Activated B cell treated with CpG ODN at 0.5 μM for 24 hours (primary cell): ENCODE data around the gene RIBC2. TPM values are rescaled to one million over a fixed set of nuclear protein-coding genes. Genes with fewer than 3 reads are reported as not detected.

Experiments
- ATAC-seq: fragments of 200-7000 bp; cut with Tn5 transposase; one replicate; pipeline ENCODE4 v1.10.0; 2021; ENCODE audit warnings: low read depth, mild to moderate bottlenecking, moderate library complexity
- CTCF ChIA-PET: fragments of 350-600 bp; sonication (Branson Sonifier 250); formaldehyde crosslinking; loops from one replicate; lab custom pipeline; 2021; ENCODE audit warnings: antibody characterized with exemption; lab: Charles Lee
- POLR2A ChIA-PET: fragments of 350-600 bp; sonication (Branson Sonifier 250); formaldehyde crosslinking; loops from one replicate; lab custom pipeline; 2021; ENCODE audit warnings: antibody characterized with exemption; lab: Charles Lee
- DNase-seq: peaks from one replicate; pipeline ENCODE4 v3.0.0; 2022
- H3K27ac Mint-ChIP-seq: one replicate; pipeline ENCODE4 v1.8.0; 2020; ENCODE audit warnings: mixed read lengths
- H3K27me3 Mint-ChIP-seq: one replicate; pipeline ENCODE4 v1.8.0; 2021; ENCODE audit warnings: mixed read lengths
- H3K36me3 Mint-ChIP-seq: one replicate; pipeline ENCODE4 v1.8.0; 2021; ENCODE audit warnings: low read depth, mixed read lengths
- H3K4me1 Mint-ChIP-seq: one replicate; pipeline ENCODE4 v1.8.0; 2021; ENCODE audit warnings: mixed read lengths
- H3K4me3 Mint-ChIP-seq: one replicate; pipeline ENCODE4 v1.8.0; 2020; ENCODE audit warnings: mild to moderate bottlenecking, mixed read lengths
- H3K9me3 Mint-ChIP-seq: one replicate; pipeline ENCODE4 v1.8.0; 2020; ENCODE audit warnings: mixed read lengths
- intact Hi-C: fragments of 100-400 bp; cut with micrococcal nuclease; formaldehyde crosslinking; loops from one replicate; pipeline ENCODE4 v1.15.1; 2024
- total RNA-seq: library from RNA; stranded (reverse); gene quantifications from 2 replicates; pipeline ENCODE4 v1.2.3, GENCODE V29; 2022
- TF ChIP-seq, protein P1 (sequence below): fragments of 200-600 bp; IDR thresholded peaks from one replicate; pipeline ENCODE4 v1.8.0; 2022; ENCODE audit warnings: antibody characterized with exemption, mild to moderate bottlenecking

Gene RIBC2
- total RNA-seq, 1 donor from 2014 or later: 0.31 TPM

GRCh38 chr22:45420011-45420410 is 6.5 kb downstream of the RIBC2 start:
- ChIA-PET CTCF (no interaction called here), POLR2A (no interaction called here)
- Mint-ChIP-seq H3K4me3 (no peak overlapping the region), H3K27ac (no peak overlapping the region), H3K4me1 (peaks cover 5% of the 10 kb centered on the region), H3K36me3 (no peaks in the 10 kb centered on the region), H3K27me3 (no peaks in the 10 kb centered on the region), H3K9me3 (no peaks in the 10 kb centered on the region)
- intact Hi-C loops: no loop called here
- TF ChIP-seq, protein P1, sequence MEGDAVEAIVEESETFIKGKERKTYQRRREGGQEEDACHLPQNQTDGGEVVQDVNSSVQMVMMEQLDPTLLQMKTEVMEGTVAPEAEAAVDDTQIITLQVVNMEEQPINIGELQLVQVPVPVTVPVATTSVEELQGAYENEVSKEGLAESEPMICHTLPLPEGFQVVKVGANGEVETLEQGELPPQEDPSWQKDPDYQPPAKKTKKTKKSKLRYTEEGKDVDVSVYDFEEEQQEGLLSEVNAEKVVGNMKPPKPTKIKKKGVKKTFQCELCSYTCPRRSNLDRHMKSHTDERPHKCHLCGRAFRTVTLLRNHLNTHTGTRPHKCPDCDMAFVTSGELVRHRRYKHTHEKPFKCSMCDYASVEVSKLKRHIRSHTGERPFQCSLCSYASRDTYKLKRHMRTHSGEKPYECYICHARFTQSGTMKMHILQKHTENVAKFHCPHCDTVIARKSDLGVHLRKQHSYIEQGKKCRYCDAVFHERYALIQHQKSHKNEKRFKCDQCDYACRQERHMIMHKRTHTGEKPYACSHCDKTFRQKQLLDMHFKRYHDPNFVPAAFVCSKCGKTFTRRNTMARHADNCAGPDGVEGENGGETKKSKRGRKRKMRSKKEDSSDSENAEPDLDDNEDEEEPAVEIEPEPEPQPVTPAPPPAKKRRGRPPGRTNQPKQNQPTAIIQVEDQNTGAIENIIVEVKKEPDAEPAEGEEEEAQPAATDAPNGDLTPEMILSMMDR: no peak
- DNase-seq (no peak), ATAC-seq (no peak)

- ChIA-PET POLR2A (no interaction called here), CTCF (no interaction called here)
- no peak for DNase-seq
- Mint-ChIP-seq H3K36me3 (no peaks in the 10 kb centered on the region), H3K4me1 (peaks cover 5% of the 10 kb centered on the region), H3K4me3 (no peak overlapping the region), H3K27ac (no peak overlapping the region), H3K27me3 (no peaks in the 10 kb centered on the region), H3K9me3 (no peaks in the 10 kb centered on the region)
- ATAC-seq: no peak
- intact Hi-C loops: no loop called here
- TF ChIP-seq, protein P1: no peak
Observed at GRCh38 chr22:45420539-45420938, 7.0 kb downstream of the RIBC2 start.

DNA sequence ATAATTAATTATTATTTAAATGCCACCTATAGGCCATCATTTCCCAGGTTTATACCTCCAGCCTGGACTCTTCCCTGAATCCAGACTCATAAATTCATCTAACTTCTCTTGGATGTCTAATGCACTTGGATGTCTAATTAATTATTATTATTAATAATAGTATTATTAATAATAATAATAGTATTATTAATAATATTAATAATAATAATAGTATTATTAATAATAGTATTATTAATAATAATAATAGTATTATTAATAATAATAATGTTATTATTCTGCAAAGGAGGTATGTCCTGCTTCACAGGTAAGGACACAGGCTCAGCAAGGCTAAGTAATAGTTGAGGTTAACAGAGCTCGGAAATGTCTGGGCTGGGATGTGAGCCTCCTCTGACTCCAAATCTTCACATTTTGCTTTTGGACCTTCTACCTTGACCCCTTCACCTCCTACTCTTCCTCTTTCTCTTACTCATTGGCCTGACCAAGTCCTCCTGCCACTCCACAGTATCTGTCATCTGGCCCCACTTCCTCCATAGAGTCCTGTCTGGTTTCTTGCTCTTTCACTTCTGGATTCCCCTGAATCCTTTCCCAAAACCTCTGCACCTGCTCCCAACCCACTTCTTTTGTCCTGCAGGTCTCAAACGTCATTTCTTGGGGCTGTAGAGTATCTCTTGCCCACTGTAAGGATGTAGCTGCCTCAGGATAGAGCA is 8.0 kb downstream of the RIBC2 start:
- CTCF ChIA-PET: no interaction called here
- DNase-seq (no peak), ATAC-seq (no peak)
- Mint-ChIP-seq H3K27me3 (no peaks in the 10 kb centered on the region), H3K36me3 (no peaks in the 10 kb centered on the region), H3K9me3 (no peaks in the 10 kb centered on the region), H3K27ac (no peak overlapping the region), H3K4me3 (no peak overlapping the region), H3K4me1 (peaks cover 5% of the 10 kb centered on the region)
- POLR2A ChIA-PET: no interaction called here
- intact Hi-C loops: no loop called here
- TF ChIP-seq, protein P1: no peak

- no peak overlapping the region for H3K27ac Mint-ChIP-seq
- CTCF ChIA-PET: no interaction called here
- no peaks in the 10 kb centered on the region for H3K36me3 Mint-ChIP-seq
- DNase-seq (no peak), ATAC-seq (no peak)
- intact Hi-C loops: no loop called here
- no peaks in the 10 kb centered on the region for H3K9me3 Mint-ChIP-seq
- H3K4me1 Mint-ChIP-seq: peaks cover 5% of the 10 kb centered on the region
- H3K4me3 Mint-ChIP-seq: no peak overlapping the region
- POLR2A ChIA-PET: no interaction called here
- H3K27me3 Mint-ChIP-seq: no peaks in the 10 kb centered on the region
- TF ChIP-seq, protein P1: no peak
Observed at GRCh38 chr22:45422237-45422983, 8.9 kb downstream of the RIBC2 start.

GRCh38 chr22:45423524-45423923 is 10.0 kb downstream of the RIBC2 start:
- Mint-ChIP-seq H3K36me3 (no peaks in the 10 kb centered on the region), H3K27me3 (no peaks in the 10 kb centered on the region), H3K4me3 (no peak overlapping the region), H3K9me3 (no peaks in the 10 kb centered on the region), H3K27ac (no peak overlapping the region), H3K4me1 (peaks cover 13% of the 10 kb centered on the region)
- DNase-seq: no peak
- TF ChIP-seq, protein P1: no peak
- no peak for ATAC-seq
- intact Hi-C loops: no loop called here
- CTCF ChIA-PET: no interaction called here
- POLR2A ChIA-PET: no interaction called here
